Progenitor cell of endocrine pancreas (in vitro differentiated cells): ENCODE data around the gene DAZAP1. TPM values are rescaled to one million over a fixed set of nuclear protein-coding genes. Genes with fewer than 3 reads are reported as not detected.

Experiments used
- DNase-seq: peaks from one replicate; pipeline ENCODE4 v3.0.0; 2021; ENCODE audit warnings: low spot score; ENCODE audit not compliant: unreplicated experiment
- H3K27ac Mint-ChIP-seq: 2 replicates; pipeline ENCODE4 v1.8.0; 2021; ENCODE audit warnings: mild to moderate bottlenecking, moderate library complexity, mixed read lengths
- H3K27me3 Mint-ChIP-seq: 2 replicates; pipeline ENCODE4 v1.8.0; 2021; ENCODE audit warnings: mixed read lengths
- H3K36me3 Mint-ChIP-seq: 2 replicates; pipeline ENCODE4 v1.8.0; 2022; ENCODE audit warnings: mixed read lengths; ENCODE audit not compliant: insufficient read depth
- H3K4me1 Mint-ChIP-seq: 2 replicates; pipeline ENCODE4 v1.8.0; 2021; ENCODE audit warnings: low read depth, mixed read lengths
- H3K4me3 Mint-ChIP-seq: 2 replicates; pipeline ENCODE4 v1.8.0; 2021; ENCODE audit warnings: low read depth, mild to moderate bottlenecking, moderate library complexity, mixed read lengths
- H3K9me3 Mint-ChIP-seq: 2 replicates; pipeline ENCODE4 v1.8.0; 2021; ENCODE audit warnings: low read depth, mixed read lengths
- total RNA-seq: library from RNA; stranded (reverse); gene quantifications from 2 replicates; pipeline ENCODE4 v1.2.1, GENCODE V29; 2021
- TF ChIP-seq, protein P1 (sequence below): fragments of 200-600 bp; sonication (generic); IDR thresholded peaks from one replicate; pipeline ENCODE4 v1.5.0; 2021; ENCODE audit warnings: antibody characterized with exemption, mild to moderate bottlenecking; ENCODE audit not compliant: unreplicated experiment

The DAZAP1 gene
- total RNA-seq, 1 donor from 2014 or later: 131 TPM

DNA sequence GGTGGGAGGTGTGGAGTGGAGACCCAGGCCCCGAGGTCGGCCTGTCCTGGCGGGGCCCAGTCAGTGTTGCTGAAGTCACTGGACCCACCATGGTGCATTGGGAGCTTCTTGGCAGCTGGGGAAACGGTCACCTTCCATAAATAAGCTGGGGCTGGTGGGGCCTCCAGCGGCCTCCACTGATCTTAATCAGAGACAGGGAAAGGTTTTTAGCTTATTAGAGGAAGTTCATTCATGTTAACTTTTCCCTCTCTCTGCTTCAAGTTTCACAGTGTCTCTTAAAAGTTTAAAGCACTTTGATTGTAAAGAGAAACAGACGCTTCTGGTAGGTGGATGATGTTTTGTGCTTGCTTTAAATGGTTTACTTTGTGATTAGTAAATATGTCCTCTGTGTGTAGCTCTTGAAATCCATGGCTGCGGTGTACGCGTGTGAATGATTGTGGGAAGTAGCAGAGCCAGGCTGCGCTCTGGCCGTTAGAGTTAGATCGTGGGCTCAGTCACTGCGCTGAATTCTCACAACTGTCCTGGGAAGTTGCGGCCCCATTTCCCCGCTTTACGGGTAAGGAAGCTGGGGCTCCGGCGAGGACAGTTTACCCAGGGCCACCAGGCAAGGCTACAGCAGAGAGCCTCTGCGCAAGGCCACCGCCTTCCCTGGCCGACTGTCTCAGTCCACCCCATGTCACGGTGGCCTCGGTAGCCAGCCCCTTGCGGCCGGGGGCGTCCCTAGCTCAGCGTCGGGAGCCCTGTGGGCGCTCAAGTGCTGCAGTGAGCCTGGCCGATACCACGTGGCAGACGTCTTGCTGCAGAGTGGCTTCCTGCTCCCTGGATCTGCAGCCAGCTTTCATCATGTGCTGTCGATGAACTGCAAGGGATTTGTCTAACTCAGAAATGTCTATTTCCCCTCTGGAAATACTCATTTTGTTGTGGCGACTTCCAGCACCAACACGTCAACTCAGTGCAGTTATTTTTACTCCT lies 40.2 kb upstream of the DAZAP1 start:
- TF ChIP-seq, protein P1, sequence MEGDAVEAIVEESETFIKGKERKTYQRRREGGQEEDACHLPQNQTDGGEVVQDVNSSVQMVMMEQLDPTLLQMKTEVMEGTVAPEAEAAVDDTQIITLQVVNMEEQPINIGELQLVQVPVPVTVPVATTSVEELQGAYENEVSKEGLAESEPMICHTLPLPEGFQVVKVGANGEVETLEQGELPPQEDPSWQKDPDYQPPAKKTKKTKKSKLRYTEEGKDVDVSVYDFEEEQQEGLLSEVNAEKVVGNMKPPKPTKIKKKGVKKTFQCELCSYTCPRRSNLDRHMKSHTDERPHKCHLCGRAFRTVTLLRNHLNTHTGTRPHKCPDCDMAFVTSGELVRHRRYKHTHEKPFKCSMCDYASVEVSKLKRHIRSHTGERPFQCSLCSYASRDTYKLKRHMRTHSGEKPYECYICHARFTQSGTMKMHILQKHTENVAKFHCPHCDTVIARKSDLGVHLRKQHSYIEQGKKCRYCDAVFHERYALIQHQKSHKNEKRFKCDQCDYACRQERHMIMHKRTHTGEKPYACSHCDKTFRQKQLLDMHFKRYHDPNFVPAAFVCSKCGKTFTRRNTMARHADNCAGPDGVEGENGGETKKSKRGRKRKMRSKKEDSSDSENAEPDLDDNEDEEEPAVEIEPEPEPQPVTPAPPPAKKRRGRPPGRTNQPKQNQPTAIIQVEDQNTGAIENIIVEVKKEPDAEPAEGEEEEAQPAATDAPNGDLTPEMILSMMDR: no peak
- Mint-ChIP-seq H3K9me3 (no peaks in the 10 kb centered on the region), H3K4me3 (no peak overlapping the region), H3K27me3 (no peaks in the 10 kb centered on the region), H3K4me1 (no peaks in the 10 kb centered on the region), H3K27ac (no peak overlapping the region), H3K36me3 (peaks cover 16% of the 10 kb centered on the region)
- no peak for DNase-seq

DNA sequence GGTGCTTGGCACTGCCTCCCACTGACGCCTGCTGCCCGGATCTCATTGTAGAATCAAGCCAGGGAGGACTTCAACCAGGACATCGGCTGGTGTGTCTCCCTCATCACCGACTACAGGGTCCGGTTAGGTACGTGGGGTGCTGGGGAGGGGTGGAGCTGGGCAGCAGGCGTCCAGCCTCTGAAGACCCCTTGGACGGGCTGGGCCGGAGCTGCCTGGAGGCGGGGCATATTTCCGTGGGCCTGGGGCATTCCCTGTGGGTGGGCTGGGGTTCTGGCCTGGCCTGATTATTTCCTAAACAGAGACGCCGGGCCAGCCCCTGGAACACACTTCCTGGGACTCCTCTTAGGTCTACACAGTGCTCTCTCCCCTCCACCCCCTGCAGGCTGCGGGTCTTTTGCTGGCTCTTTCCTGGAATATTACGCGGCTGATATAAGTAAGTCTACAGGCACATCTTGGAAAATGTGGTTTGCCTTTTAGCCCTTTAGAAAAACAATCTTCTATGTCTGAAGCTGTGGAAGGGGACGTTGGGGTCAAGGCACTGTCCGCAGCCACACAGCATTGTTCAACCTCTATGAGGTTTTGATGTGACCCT lies 38.1 kb upstream of the DAZAP1 start:
- no peaks in the 10 kb centered on the region for H3K9me3 Mint-ChIP-seq

DNA sequence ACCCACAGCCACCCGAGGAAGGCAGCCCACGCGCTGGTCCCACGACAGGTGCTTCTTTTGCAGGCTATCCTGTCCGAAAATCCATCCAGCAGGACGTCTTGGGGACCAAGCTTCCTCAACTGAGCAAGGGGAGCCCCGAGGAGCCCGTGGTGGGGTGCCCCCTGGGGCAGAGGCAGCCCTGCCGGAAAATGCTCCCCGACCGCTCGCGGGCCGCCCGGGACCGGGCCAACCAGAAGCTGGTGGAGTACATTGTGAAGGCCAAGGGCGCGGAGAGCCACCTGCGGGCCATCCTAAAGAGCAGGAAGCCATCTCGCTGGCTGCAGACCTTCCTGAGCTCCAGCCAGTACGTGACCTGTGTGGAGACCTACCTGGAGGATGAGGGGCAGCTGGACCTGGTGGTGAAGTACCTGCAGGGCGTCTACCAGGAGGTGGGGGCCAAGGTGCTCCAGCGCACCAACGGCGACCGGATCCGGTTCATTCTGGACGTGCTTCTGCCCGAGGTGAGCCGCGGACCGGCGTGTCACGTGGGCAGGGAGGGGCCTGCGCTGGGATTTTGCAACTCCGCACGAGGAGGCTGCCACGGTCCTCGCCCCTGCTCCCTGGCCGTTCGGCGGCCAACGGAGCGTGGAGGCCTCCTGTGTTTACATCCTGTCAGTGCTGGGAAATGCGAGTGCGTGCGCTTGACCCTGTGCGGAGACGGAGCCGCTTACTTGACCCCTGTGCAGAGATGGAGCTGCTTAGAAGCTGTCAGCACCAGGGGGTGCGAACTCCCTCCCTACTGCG lies 36.6 kb upstream of the DAZAP1 start:
- Mint-ChIP-seq H3K36me3 (peaks cover 18% of the 10 kb centered on the region), H3K27me3 (no peaks in the 10 kb centered on the region), H3K27ac (no peak overlapping the region), H3K4me3 (no peak overlapping the region), H3K9me3 (no peaks in the 10 kb centered on the region), H3K4me1 (no peaks in the 10 kb centered on the region)
- TF ChIP-seq, protein P1: no peak
- DNase-seq: no peak

More for the DNA sequence above, 38.1 kb upstream of the DAZAP1 start:
- TF ChIP-seq, protein P1: no peak
- Mint-ChIP-seq H3K36me3 (peaks cover 16% of the 10 kb centered on the region), H3K27ac (no peak overlapping the region), H3K4me1 (no peaks in the 10 kb centered on the region), H3K27me3 (no peaks in the 10 kb centered on the region), H3K4me3 (no peak overlapping the region)
- no peak for DNase-seq

DNA sequence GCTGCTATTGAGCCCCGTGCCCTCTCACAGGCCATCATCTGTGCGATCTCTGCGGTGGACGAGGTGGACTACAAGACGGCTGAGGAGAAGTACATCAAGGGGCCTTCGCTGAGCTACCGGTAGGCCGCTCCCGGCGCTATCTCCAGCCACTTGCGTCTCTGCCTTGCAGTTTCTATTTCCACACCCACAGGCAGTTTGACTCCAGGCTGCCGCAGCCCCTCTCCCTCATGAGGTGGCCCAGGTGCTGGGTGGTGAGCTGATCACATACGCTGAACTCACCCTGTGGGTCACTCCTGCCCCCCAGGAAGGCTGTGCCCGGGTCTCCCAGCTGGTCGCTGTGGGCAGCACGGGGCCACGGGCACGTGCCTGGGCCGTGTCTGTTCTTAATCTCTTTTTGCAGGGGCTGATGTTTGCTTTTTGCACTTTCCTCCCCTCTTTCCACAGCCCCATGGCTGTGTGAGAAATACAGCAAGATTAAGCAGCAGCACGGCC lies 34.3 kb upstream of the DAZAP1 start:
- Mint-ChIP-seq H3K4me1 (no peaks in the 10 kb centered on the region), H3K4me3 (no peak overlapping the region), H3K36me3 (peaks cover 22% of the 10 kb centered on the region), H3K9me3 (no peaks in the 10 kb centered on the region), H3K27ac (no peak overlapping the region), H3K27me3 (no peaks in the 10 kb centered on the region)
- no peak for DNase-seq
- TF ChIP-seq, protein P1: no peak
